ENCODE measurements around the gene TAS2R8.

GRCh38 chr12:10855807-10856206, 48.7 kb upstream of the TAS2R8 start:
- TF ChIP-seq CTCF (IDR thresholded peaks at IDR 0.05; ENCODE audit: insufficient read depth, low read length) (no peak), GABPA (IDR thresholded peaks at IDR 0.05; ENCODE audit: low read depth) (no peak)
